ENCODE measurements around the gene ROBO1.
A peak's percentile ranks its signal among the peaks of the same experiment; 100 is the strongest.
"Not testable (repeated sequence)": the region's sequence is repeated elsewhere in the genome, so short reads cannot be mapped to it uniquely, and the experiment has no call there.

The ROBO1 gene

DNA sequence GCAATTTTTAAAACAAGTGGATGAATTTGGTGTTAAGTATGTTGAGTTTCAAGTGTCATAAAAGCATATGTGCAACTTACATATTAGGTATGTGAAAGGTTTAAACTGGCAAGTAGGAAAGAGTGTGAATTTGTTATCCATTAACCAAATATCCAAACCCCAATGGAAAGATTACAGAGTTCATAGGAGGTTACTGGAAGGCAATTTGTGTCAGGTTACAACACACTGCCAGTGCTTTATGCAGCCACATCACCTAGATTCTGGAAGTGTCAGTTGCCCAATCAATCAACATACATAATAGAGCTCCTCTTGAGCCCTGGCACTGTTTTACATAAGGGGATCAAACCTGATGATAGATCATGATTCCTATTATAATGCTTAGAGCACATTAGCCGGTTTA is 261.0 kb downstream of the ROBO1 start:
- no peak overlapping the region for H3K27ac ChIP-seq
- TF ChIP-seq ZFX (IDR thresholded peaks at IDR 0.05) (no peak), CTCF (conservative IDR thresholded peaks at IDR 0.05) (no peak)

- H3K27ac ChIP-seq = not testable (repeated sequence)
Measured at GRCh38 chr3:79502216-79502681, 265.5 kb downstream of the ROBO1 start.

DNA sequence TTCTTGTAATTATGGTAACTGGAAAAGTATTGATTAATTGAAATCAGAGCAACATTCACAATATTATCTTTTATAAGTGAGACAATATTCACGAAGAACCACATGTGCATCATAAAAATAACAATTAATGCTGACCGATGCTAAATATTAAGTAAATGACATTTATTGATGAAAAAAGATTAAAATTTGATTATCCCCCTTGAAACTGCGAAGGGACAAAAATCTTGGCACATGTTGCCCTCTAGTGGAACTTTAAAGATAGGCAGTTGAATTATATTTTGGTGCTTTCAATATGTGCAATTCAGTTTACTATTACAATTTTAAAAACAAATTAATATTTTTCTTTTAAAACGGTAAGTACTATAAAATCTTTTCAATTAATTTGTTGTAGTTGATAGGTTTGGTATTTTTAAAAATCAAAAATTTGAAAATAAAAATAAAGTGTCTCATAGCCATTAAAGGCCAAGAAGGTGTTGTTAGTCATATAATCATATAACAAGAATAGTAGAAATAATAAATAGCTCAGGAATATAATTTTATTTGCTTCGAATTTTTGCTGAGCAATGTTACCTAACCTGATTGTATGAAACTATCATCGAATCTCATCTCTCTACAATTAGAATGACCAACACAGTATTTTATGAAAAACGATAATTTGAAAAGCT is 270.2 kb downstream of the ROBO1 start:
- H3K27ac ChIP-seq = no peak overlapping the region
- TF ChIP-seq CTCF (conservative IDR thresholded peaks at IDR 0.05) (peak; percentile 83), ZFX (IDR thresholded peaks at IDR 0.05) (no peak)

DNA sequence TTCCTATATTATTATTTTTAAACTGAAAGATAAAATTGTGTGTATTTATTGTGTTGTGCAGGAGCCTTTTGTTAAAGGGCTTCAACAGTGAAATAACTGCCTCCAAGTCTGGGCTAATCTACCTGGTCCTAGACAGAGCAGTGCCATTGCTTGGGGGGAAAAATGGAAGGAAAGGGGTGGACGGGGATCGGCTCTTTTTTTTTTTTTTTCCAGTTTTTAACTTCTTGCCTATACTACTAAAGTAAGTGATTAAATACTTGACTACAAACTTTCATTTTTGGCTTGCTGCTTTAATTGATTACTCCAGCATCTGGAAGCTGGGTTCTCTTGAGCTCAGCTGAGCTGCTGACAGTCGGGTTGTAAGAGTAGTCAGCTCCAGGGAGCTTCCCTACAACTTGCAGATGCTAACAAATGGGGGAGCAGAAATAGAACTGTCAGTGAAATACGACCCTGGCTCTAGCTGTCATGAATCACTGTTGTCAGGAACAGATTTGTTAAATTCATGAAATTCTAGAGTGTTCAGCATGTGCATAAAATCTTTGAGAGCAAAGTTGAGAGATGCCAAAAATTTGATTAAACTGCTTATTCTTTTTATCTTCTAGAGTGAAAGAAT is 276.7 kb downstream of the ROBO1 start:
- no peak overlapping the region for H3K27ac ChIP-seq
- no peak for TF ChIP-seq ZFX (IDR thresholded peaks at IDR 0.05)
- TF ChIP-seq CTCF (conservative IDR thresholded peaks at IDR 0.05) = no peak

GRCh38 chr3:79490165-79491028 is 277.4 kb downstream of the ROBO1 start:
- TF ChIP-seq ZFX (IDR thresholded peaks at IDR 0.05) = no peak
- no peak; the same call in 1 of the 2 replicates for TF ChIP-seq CTCF (conservative IDR thresholded peaks at IDR 0.05)
- no peak overlapping the region for H3K27ac ChIP-seq

GRCh38 chr3:79488407-79488806 is 279.4 kb downstream of the ROBO1 start:
- H3K27ac ChIP-seq = no peak overlapping the region
- TF ChIP-seq ZFX (IDR thresholded peaks at IDR 0.05) = no peak
- no peak for TF ChIP-seq CTCF (conservative IDR thresholded peaks at IDR 0.05)

GRCh38 chr3:79480746-79481145 is 287.1 kb downstream of the ROBO1 start:
- H3K27ac ChIP-seq = no peak overlapping the region
- TF ChIP-seq ZFX (IDR thresholded peaks at IDR 0.05) = no peak
- no peak for TF ChIP-seq CTCF (conservative IDR thresholded peaks at IDR 0.05)
